ENCODE results near the gene MT2A. TPM values are rescaled to one million over a fixed set of nuclear protein-coding genes. Genes with fewer than 3 reads are reported as not detected.

Gene MT2A
- polyA plus RNA-seq, 1 donor from 2014 or later: not detected

DNA sequence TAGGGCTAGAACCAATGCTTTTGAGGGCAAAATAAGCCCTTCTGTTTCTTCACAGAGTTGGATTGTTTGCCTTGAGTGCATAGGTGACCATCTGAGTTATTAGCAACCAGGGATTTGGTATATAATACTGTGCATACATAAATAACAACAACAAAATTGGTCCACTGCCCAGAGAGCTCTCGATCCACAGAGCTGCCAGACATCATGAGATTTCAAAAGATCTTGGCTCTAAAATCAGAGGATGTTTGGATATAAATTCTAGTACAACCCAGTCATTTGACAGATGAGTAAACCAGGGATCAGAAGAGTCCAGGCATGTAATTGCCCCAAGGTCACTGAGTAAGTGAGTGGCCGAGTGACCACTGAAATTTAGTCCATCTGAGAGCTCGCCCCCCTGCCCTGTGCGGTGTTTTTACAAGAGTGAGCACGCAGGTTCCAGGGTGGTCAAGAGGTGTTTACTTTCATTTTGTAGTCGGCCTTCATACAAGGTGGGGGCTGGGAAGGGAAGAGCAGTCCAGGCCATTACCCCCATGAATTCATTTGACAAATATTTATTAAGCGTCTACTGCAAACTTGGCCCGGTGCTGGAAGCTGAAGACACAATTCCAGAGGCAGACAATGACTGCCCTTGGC is 1.8 kb upstream of the MT2A start:
- Histone ChIP-seq H2AFZ (ENCODE audit: low read depth, low read length) (no peak overlapping the region), H3K79me2 (replicated peaks; ENCODE audit: insufficient read depth, low read length) (no peaks in the 10 kb centered on the region), H4K20me1 (ENCODE audit: insufficient read depth) (no peaks in the 10 kb centered on the region), H3K4me3 (ENCODE audit: low read length) (no peak overlapping the region), H3K9me2 (ENCODE audit: insufficient read depth, low read length) (no peaks in the 10 kb centered on the region), H3K9me3 (ENCODE audit: low read length) (no peaks in the 10 kb centered on the region), H3K27me3 (ENCODE audit: insufficient read depth, low read depth, low read length) (peaks cover 50% of the 10 kb centered on the region), H3K27ac (ENCODE audit: low read length) (no peak overlapping the region), H3F3A (ENCODE audit: insufficient read depth, low read length, poor library complexity, severe bottlenecking) (no peaks in the 10 kb centered on the region), H3K9ac (ENCODE audit: low read length) (no peak overlapping the region), H3K36me3 (ENCODE audit: insufficient read depth, low read length) (no peaks in the 10 kb centered on the region), H3K4me2 (ENCODE audit: low read length) (no peak overlapping the region)
- TF ChIP-seq EZH2 (IDR thresholded peaks at IDR 0.05; ENCODE audit: borderline replicate concordance, insufficient read depth, low read length, poor library complexity, severe bottlenecking) (no peak), MXI1 (conservative IDR thresholded peaks at IDR 0.05; ENCODE audit: poor library complexity, severe bottlenecking) (no peak), SMC3 (conservative IDR thresholded peaks at IDR 0.05; ENCODE audit: poor library complexity) (no peak), RAD21 (conservative IDR thresholded peaks at IDR 0.05) (no peak), POLR2AphosphoS5 (IDR thresholded peaks at IDR 0.05) (no peak), EP300 (conservative IDR thresholded peaks at IDR 0.05; ENCODE audit: poor library complexity, severe bottlenecking) (no peak), TAF1 (IDR thresholded peaks at IDR 0.05; ENCODE audit: low read depth) (no peak)
- TF ChIP-seq, protein P1, sequence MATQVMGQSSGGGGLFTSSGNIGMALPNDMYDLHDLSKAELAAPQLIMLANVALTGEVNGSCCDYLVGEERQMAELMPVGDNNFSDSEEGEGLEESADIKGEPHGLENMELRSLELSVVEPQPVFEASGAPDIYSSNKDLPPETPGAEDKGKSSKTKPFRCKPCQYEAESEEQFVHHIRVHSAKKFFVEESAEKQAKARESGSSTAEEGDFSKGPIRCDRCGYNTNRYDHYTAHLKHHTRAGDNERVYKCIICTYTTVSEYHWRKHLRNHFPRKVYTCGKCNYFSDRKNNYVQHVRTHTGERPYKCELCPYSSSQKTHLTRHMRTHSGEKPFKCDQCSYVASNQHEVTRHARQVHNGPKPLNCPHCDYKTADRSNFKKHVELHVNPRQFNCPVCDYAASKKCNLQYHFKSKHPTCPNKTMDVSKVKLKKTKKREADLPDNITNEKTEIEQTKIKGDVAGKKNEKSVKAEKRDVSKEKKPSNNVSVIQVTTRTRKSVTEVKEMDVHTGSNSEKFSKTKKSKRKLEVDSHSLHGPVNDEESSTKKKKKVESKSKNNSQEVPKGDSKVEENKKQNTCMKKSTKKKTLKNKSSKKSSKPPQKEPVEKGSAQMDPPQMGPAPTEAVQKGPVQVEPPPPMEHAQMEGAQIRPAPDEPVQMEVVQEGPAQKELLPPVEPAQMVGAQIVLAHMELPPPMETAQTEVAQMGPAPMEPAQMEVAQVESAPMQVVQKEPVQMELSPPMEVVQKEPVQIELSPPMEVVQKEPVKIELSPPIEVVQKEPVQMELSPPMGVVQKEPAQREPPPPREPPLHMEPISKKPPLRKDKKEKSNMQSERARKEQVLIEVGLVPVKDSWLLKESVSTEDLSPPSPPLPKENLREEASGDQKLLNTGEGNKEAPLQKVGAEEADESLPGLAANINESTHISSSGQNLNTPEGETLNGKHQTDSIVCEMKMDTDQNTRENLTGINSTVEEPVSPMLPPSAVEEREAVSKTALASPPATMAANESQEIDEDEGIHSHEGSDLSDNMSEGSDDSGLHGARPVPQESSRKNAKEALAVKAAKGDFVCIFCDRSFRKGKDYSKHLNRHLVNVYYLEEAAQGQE (IDR thresholded peaks at IDR 0.05; ENCODE audit: borderline replicate concordance): no peak
- TF ChIP-seq, protein P2, sequence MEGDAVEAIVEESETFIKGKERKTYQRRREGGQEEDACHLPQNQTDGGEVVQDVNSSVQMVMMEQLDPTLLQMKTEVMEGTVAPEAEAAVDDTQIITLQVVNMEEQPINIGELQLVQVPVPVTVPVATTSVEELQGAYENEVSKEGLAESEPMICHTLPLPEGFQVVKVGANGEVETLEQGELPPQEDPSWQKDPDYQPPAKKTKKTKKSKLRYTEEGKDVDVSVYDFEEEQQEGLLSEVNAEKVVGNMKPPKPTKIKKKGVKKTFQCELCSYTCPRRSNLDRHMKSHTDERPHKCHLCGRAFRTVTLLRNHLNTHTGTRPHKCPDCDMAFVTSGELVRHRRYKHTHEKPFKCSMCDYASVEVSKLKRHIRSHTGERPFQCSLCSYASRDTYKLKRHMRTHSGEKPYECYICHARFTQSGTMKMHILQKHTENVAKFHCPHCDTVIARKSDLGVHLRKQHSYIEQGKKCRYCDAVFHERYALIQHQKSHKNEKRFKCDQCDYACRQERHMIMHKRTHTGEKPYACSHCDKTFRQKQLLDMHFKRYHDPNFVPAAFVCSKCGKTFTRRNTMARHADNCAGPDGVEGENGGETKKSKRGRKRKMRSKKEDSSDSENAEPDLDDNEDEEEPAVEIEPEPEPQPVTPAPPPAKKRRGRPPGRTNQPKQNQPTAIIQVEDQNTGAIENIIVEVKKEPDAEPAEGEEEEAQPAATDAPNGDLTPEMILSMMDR (IDR thresholded peaks at IDR 0.05; ENCODE audit: poor library complexity, severe bottlenecking): no peak

DNA sequence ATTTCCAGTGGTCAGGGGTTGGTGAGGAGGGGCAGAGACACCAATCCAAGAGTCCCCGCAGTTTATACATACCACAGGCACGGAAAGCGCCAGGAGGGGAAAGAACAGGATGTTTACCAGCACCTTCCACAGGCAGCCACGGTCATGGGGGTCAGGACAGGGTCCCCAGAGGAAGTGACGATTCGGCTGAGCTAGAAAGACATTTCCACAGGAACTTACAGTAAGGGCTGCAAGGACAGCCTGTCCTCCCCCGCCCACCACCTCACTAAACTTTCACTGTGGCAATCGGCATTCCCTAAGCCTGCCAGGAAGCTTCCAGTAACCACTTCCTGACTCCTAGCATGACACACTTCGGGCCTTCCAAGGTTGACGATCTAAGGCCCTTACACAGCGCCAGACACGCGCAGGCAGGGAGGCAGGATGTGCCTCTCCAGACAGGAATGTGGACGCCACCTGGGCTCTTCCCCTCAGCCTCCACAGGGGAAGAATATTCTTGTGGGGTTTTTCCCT is 1.2 kb upstream of the MT2A start:
- no peaks in the 10 kb centered on the region for H3K36me3 ChIP-seq (ENCODE audit: insufficient read depth, low read length)
- no peak overlapping the region for H2AFZ ChIP-seq (ENCODE audit: low read depth, low read length)
- TF ChIP-seq EP300 (conservative IDR thresholded peaks at IDR 0.05; ENCODE audit: poor library complexity, severe bottlenecking) (no peak), POLR2AphosphoS5 (IDR thresholded peaks at IDR 0.05) (no peak), TAF1 (IDR thresholded peaks at IDR 0.05; ENCODE audit: low read depth) (no peak)
- H3K79me2 ChIP-seq (replicated peaks; ENCODE audit: insufficient read depth, low read length): no peaks in the 10 kb centered on the region
- H3K27me3 ChIP-seq (ENCODE audit: insufficient read depth, low read depth, low read length): peaks cover 52% of the 10 kb centered on the region
- H3K4me2 ChIP-seq (ENCODE audit: low read length): no peak overlapping the region
- no peaks in the 10 kb centered on the region for H4K20me1 ChIP-seq (ENCODE audit: insufficient read depth)
- H3K9me2 ChIP-seq (ENCODE audit: insufficient read depth, low read length): no peaks in the 10 kb centered on the region
- H3K27ac ChIP-seq (ENCODE audit: low read length): no peak overlapping the region
- no peaks in the 10 kb centered on the region for H3K9me3 ChIP-seq (ENCODE audit: low read length)
- no peak overlapping the region for H3K4me3 ChIP-seq (ENCODE audit: low read length)
- H3F3A ChIP-seq (ENCODE audit: insufficient read depth, low read length, poor library complexity, severe bottlenecking): no peaks in the 10 kb centered on the region
- no peak overlapping the region for H3K9ac ChIP-seq (ENCODE audit: low read length)

Measured in neural cell (in vitro differentiated cells).